Liver (tissue), 9 donors: Measurements from ENCODE around the gene E2F3. TPM values are rescaled to one million over a fixed set of nuclear protein-coding genes. Genes with fewer than 3 reads are reported as not detected.

ENCODE experiments used
- DNase-seq: peaks from one replicate; pipeline ENCODE4 v3.0.0-alpha.2; 2017; ENCODE audit warnings: low spot score
- H3K27ac ChIP-seq, 2 donors: one replicate each; pipeline ENCODE4 v1.7.0; 2013; ENCODE audit warnings: inconsistent platforms in 2 of 2, low read length in 2 of 2, control low read depth in 1 of 2, low read depth in 1 of 2, mild to moderate bottlenecking in 1 of 2
- H3K27me3 ChIP-seq, 4 donors: one replicate each; pipeline versions ENCODE4 v1.6.1 to v1.7.0; 2013; ENCODE audit warnings: low read length in 3 of 4, inconsistent platforms in 1 of 4, mild to moderate bottlenecking in 1 of 4, moderate library complexity in 1 of 4; ENCODE audit not compliant: control insufficient read depth in 4 of 4, insufficient read depth in 4 of 4
- H3K36me3 ChIP-seq, 4 donors: one replicate each; pipeline versions ENCODE4 v1.6.1 to v1.7.0; 2013; ENCODE audit warnings: low read length in 3 of 4, mild to moderate bottlenecking in 3 of 4, low read depth in 1 of 4, moderate library complexity in 1 of 4; ENCODE audit not compliant: control insufficient read depth in 4 of 4, insufficient read depth in 3 of 4
- H3K4me1 ChIP-seq, 4 donors: one replicate each; pipeline versions ENCODE4 v1.6.1 to v1.7.0; 2013; ENCODE audit warnings: low read length in 3 of 4, mild to moderate bottlenecking in 3 of 4, moderate library complexity in 1 of 4; ENCODE audit not compliant: control insufficient read depth in 4 of 4, insufficient read depth in 4 of 4
- H3K4me3 ChIP-seq, 3 donors: one replicate each; pipeline versions ENCODE4 v1.6.1 to v1.7.0; 2013; ENCODE audit warnings: low read length in 3 of 3, control low read depth in 1 of 3, low read depth in 1 of 3, mild to moderate bottlenecking in 1 of 3
- H3K9ac ChIP-seq, 2 donors: one replicate each; pipeline ENCODE4 v1.7.0; 2013; ENCODE audit warnings: low read length in 2 of 2, mild to moderate bottlenecking in 2 of 2, moderate library complexity in 2 of 2, control low read depth in 1 of 2, low read depth in 1 of 2
- H3K9me3 ChIP-seq, 4 donors: one replicate each; pipeline versions ENCODE4 v1.6.1 to v1.7.0; 2013; ENCODE audit warnings: low read length in 3 of 4; ENCODE audit not compliant: control insufficient read depth in 4 of 4
- EGR1 ChIP-seq, 2 donors: IDR thresholded peaks; 2 replicates each; pipeline ENCODE4 v1.6.1; 2016 to 2018; ENCODE audit warnings: antibody characterized with exemption in 2 of 2, low read depth in 2 of 2
- FOXA1 ChIP-seq: IDR thresholded peaks from 2 replicates; pipeline ENCODE4 v1.6.1; 2016; ENCODE audit warnings: antibody characterized with exemption
- FOXA2 ChIP-seq: IDR thresholded peaks from 2 replicates; pipeline ENCODE4 v1.6.1; 2016; ENCODE audit warnings: antibody characterized with exemption
- GABPA ChIP-seq, 2 donors: IDR thresholded peaks in 1 of 2; conservative IDR thresholded peaks in 1 of 2; 2 replicates each; pipeline ENCODE4 v1.6.1; 2016; ENCODE audit warnings: antibody characterized with exemption in 2 of 2, mild to moderate bottlenecking in 1 of 2, moderate library complexity in 1 of 2
- HNF4A ChIP-seq, 2 donors: conservative IDR thresholded peaks; 2 replicates each; pipeline ENCODE4 v1.6.1; 2016; ENCODE audit warnings: antibody characterized with exemption in 2 of 2, mild to moderate bottlenecking in 2 of 2
- HNF4G ChIP-seq: IDR thresholded peaks from 2 replicates; pipeline ENCODE4 v1.6.1; 2016; ENCODE audit warnings: antibody characterized with exemption
- JUND ChIP-seq, 2 donors: IDR thresholded peaks; 2 replicates each; pipeline ENCODE4 v1.6.1; 2016; ENCODE audit warnings: antibody characterized with exemption in 2 of 2
- MAX ChIP-seq: IDR thresholded peaks from 2 replicates; pipeline ENCODE4 v1.6.1; 2016; ENCODE audit warnings: antibody characterized with exemption
- NR2F2 ChIP-seq: IDR thresholded peaks from 2 replicates; pipeline ENCODE4 v1.6.1; 2016; ENCODE audit warnings: antibody characterized with exemption
- RAD21 ChIP-seq, 2 donors: IDR thresholded peaks; 2 replicates each; pipeline ENCODE4 v1.6.1; 2016; ENCODE audit warnings: antibody characterized with exemption in 2 of 2, mild to moderate bottlenecking in 2 of 2
- RXRA ChIP-seq, 2 donors: IDR thresholded peaks; 2 replicates each; pipeline ENCODE4 v1.6.1; 2017 to 2018; ENCODE audit warnings: antibody characterized with exemption in 2 of 2, mild to moderate bottlenecking in 1 of 2
- SP1 ChIP-seq: IDR thresholded peaks from 2 replicates; pipeline ENCODE4 v1.6.1; 2018; ENCODE audit warnings: antibody characterized with exemption, mild to moderate bottlenecking
- TAF1 ChIP-seq: conservative IDR thresholded peaks from 2 replicates; pipeline ENCODE4 v1.6.1; 2016; ENCODE audit warnings: antibody characterized with exemption, mild to moderate bottlenecking
- YY1 ChIP-seq: IDR thresholded peaks from 2 replicates; pipeline ENCODE4 v1.6.1; 2016; ENCODE audit warnings: antibody characterized with exemption, mild to moderate bottlenecking
- WGBS: extraction: QIAGEN DNeasy Blood & Tissue Kit; methylation state at CpG from one replicate; pipeline ENCODE4 v1.1.7; 2013; 5-methylcytosine and 5-hydroxymethylcytosine counted together
- polyA plus RNA-seq, 2 donors: library from polyadenylated mRNA; stranded (reverse) in 1 of 2; unstranded in 1 of 2; fragments of 200-250 nt in 1 of 2; fragments of >200 nt in 1 of 2; fragmentation: Nextera tagmentation in 1 of 2; extraction: Ambion mirVana in 1 of 2; gene quantifications; one replicate each; pipeline versions ENCODE4 v1.2.1 to v1.2.3, GENCODE V29; 2013 to 2015
- total RNA-seq, 2 donors: library from RNA; depleted of rRNA; stranded (reverse); fragments of >200 nt; gene quantifications; one replicate each; pipeline ENCODE4 v1.2.3, GENCODE V29; 2014
- TF ChIP-seq, protein P1 (sequence below): IDR thresholded peaks from 2 replicates; pipeline ENCODE4 v1.6.1; 2016; ENCODE audit warnings: antibody characterized with exemption
- TF ChIP-seq, protein P2 (sequence below): IDR thresholded peaks from 2 replicates; pipeline ENCODE4 v1.6.1; 2016; ENCODE audit warnings: antibody characterized with exemption
- TF ChIP-seq, protein P3 (sequence below): IDR thresholded peaks from 2 replicates; pipeline ENCODE4 v1.6.1; 2016; ENCODE audit warnings: antibody characterized with exemption, mild to moderate bottlenecking
- TF ChIP-seq, protein P4 (sequence below): fragments of 150-350 bp; IDR thresholded peaks from 2 replicates; pipeline ENCODE4 v1.5.1; 2017; ENCODE audit warnings: improper control_type of control experiment, low read depth, low read length; ENCODE audit not compliant: missing input control
- donor health status: healthy.
- donor health status: healthy.
- donor health status: healthy.
- donor health status: healthy.
- donor health status: healthy.

The E2F3 gene
- total and polyA plus RNA-seq, 4 donors, result 1.4 to 5.0 (median 1.9) TPM

- no peaks in the 10 kb centered on the region for H3K27me3 ChIP-seq
- WGBS, result 86% methylated on average over 2 of the region's 2 CpGs
- no peaks in the 10 kb centered on the region for H3K9me3 ChIP-seq
- H3K36me3 ChIP-seq, result no peaks in the 10 kb centered on the region
- H3K4me1 ChIP-seq, result no peaks in the 10 kb centered on the region
- H3K9ac ChIP-seq, result no peak overlapping the region
- DNase-seq, result no peak
- H3K27ac ChIP-seq, result no peak overlapping the region
- TF ChIP-seq FOXA2, result no peak
- TF ChIP-seq SP1, result no peak
- no peak for TF ChIP-seq EGR1 (IDR thresholded peaks at IDR 0.05; ENCODE audit: low read depth in 2 of 2)
- no peak for TF ChIP-seq HNF4G
- TF ChIP-seq, protein P1, sequence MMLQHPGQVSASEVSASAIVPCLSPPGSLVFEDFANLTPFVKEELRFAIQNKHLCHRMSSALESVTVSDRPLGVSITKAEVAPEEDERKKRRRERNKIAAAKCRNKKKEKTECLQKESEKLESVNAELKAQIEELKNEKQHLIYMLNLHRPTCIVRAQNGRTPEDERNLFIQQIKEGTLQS, result no peak
- TF ChIP-seq HNF4A (conservative IDR thresholded peaks at IDR 0.05), result no peak
- TF ChIP-seq GABPA (IDR thresholded peaks at IDR 0.05 in 1 of 2, conservative IDR thresholded peaks at IDR 0.05 in 1 of 2), result no peak
- TF ChIP-seq, protein P2, sequence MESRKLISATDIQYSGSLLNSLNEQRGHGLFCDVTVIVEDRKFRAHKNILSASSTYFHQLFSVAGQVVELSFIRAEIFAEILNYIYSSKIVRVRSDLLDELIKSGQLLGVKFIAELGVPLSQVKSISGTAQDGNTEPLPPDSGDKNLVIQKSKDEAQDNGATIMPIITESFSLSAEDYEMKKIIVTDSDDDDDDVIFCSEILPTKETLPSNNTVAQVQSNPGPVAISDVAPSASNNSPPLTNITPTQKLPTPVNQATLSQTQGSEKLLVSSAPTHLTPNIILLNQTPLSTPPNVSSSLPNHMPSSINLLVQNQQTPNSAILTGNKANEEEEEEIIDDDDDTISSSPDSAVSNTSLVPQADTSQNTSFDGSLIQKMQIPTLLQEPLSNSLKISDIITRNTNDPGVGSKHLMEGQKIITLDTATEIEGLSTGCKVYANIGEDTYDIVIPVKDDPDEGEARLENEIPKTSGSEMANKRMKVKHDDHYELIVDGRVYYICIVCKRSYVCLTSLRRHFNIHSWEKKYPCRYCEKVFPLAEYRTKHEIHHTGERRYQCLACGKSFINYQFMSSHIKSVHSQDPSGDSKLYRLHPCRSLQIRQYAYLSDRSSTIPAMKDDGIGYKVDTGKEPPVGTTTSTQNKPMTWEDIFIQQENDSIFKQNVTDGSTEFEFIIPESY, result no peak
- no peak for TF ChIP-seq FOXA1
- no peak for TF ChIP-seq RXRA (IDR thresholded peaks at IDR 0.05)
- no peak for TF ChIP-seq TAF1
- TF ChIP-seq NR2F2, result no peak
- no peak for TF ChIP-seq RAD21 (IDR thresholded peaks at IDR 0.05)
- no peak overlapping the region for H3K4me3 ChIP-seq
Measured at GRCh38 chr6:20389066-20389465, 12.6 kb upstream of the E2F3 start.

DNA sequence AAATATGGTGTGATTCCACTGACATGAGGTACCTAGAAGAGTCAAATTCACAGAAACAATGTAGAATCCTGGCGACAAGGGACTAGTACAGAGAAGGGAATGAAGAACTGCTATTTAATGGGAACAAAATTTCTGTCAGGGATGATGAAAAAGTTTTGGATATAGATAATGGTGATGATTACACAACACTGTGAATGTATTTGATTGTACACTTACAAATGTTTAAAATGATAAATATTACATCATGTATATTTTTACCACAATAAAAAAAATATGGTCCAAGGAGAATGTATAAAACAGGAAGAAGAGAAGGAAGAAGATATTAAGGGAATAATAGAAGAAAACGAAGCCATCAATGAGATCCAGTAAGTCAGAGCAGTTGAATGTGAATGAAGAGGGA is 8.4 kb upstream of the E2F3 start:
- TF ChIP-seq JUND (IDR thresholded peaks at IDR 0.05), result no peak
- TF ChIP-seq FOXA1, result no peak
- no peak for TF ChIP-seq YY1
- TF ChIP-seq SP1, result no peak
- TF ChIP-seq MAX, result no peak
- TF ChIP-seq, protein P3, sequence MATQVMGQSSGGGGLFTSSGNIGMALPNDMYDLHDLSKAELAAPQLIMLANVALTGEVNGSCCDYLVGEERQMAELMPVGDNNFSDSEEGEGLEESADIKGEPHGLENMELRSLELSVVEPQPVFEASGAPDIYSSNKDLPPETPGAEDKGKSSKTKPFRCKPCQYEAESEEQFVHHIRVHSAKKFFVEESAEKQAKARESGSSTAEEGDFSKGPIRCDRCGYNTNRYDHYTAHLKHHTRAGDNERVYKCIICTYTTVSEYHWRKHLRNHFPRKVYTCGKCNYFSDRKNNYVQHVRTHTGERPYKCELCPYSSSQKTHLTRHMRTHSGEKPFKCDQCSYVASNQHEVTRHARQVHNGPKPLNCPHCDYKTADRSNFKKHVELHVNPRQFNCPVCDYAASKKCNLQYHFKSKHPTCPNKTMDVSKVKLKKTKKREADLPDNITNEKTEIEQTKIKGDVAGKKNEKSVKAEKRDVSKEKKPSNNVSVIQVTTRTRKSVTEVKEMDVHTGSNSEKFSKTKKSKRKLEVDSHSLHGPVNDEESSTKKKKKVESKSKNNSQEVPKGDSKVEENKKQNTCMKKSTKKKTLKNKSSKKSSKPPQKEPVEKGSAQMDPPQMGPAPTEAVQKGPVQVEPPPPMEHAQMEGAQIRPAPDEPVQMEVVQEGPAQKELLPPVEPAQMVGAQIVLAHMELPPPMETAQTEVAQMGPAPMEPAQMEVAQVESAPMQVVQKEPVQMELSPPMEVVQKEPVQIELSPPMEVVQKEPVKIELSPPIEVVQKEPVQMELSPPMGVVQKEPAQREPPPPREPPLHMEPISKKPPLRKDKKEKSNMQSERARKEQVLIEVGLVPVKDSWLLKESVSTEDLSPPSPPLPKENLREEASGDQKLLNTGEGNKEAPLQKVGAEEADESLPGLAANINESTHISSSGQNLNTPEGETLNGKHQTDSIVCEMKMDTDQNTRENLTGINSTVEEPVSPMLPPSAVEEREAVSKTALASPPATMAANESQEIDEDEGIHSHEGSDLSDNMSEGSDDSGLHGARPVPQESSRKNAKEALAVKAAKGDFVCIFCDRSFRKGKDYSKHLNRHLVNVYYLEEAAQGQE, result no peak
- no peak for TF ChIP-seq FOXA2
- no peak for TF ChIP-seq GABPA (IDR thresholded peaks at IDR 0.05 in 1 of 2, conservative IDR thresholded peaks at IDR 0.05 in 1 of 2)
- no peak for TF ChIP-seq TAF1
- no peak for TF ChIP-seq HNF4G
- no peak for TF ChIP-seq EGR1 (IDR thresholded peaks at IDR 0.05; ENCODE audit: low read depth in 2 of 2)
- no peak for TF ChIP-seq RXRA (IDR thresholded peaks at IDR 0.05)
- TF ChIP-seq NR2F2, result no peak
- TF ChIP-seq HNF4A (conservative IDR thresholded peaks at IDR 0.05), result no peak
- TF ChIP-seq, protein P1, result no peak
- no peak for TF ChIP-seq RAD21 (IDR thresholded peaks at IDR 0.05)
- TF ChIP-seq, protein P4, sequence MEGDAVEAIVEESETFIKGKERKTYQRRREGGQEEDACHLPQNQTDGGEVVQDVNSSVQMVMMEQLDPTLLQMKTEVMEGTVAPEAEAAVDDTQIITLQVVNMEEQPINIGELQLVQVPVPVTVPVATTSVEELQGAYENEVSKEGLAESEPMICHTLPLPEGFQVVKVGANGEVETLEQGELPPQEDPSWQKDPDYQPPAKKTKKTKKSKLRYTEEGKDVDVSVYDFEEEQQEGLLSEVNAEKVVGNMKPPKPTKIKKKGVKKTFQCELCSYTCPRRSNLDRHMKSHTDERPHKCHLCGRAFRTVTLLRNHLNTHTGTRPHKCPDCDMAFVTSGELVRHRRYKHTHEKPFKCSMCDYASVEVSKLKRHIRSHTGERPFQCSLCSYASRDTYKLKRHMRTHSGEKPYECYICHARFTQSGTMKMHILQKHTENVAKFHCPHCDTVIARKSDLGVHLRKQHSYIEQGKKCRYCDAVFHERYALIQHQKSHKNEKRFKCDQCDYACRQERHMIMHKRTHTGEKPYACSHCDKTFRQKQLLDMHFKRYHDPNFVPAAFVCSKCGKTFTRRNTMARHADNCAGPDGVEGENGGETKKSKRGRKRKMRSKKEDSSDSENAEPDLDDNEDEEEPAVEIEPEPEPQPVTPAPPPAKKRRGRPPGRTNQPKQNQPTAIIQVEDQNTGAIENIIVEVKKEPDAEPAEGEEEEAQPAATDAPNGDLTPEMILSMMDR, result no peak
- TF ChIP-seq, protein P2, result no peak
- no peaks in the 10 kb centered on the region for H3K36me3 ChIP-seq
- H3K27ac ChIP-seq, result no peak overlapping the region
- no peak for DNase-seq
- no peaks in the 10 kb centered on the region for H3K9me3 ChIP-seq
- no peak overlapping the region for H3K4me3 ChIP-seq
- WGBS, result 89% methylated on average over 2 of the region's 2 CpGs
- no peaks in the 10 kb centered on the region for H3K4me1 ChIP-seq
- H3K9ac ChIP-seq, result no peak overlapping the region
- H3K27me3 ChIP-seq, result no peaks in the 10 kb centered on the region
